Stimulated activated CD4-positive, alpha-beta T cell treated with anti-CD3 and anti-CD28 coated beads, Interleukin-4, amount 100 ng/mL, for 24 hours (primary cell): ENCODE data around the gene TAF1L.
"Not testable (repeated sequence)": the region's sequence is repeated elsewhere in the genome, so short reads cannot be mapped to it uniquely, and the experiment has no call there.

ENCODE experiments used
- DNase-seq: peaks from one replicate; pipeline ENCODE4 v3.0.0-alpha.2; 2020

Gene TAF1L, protein sequence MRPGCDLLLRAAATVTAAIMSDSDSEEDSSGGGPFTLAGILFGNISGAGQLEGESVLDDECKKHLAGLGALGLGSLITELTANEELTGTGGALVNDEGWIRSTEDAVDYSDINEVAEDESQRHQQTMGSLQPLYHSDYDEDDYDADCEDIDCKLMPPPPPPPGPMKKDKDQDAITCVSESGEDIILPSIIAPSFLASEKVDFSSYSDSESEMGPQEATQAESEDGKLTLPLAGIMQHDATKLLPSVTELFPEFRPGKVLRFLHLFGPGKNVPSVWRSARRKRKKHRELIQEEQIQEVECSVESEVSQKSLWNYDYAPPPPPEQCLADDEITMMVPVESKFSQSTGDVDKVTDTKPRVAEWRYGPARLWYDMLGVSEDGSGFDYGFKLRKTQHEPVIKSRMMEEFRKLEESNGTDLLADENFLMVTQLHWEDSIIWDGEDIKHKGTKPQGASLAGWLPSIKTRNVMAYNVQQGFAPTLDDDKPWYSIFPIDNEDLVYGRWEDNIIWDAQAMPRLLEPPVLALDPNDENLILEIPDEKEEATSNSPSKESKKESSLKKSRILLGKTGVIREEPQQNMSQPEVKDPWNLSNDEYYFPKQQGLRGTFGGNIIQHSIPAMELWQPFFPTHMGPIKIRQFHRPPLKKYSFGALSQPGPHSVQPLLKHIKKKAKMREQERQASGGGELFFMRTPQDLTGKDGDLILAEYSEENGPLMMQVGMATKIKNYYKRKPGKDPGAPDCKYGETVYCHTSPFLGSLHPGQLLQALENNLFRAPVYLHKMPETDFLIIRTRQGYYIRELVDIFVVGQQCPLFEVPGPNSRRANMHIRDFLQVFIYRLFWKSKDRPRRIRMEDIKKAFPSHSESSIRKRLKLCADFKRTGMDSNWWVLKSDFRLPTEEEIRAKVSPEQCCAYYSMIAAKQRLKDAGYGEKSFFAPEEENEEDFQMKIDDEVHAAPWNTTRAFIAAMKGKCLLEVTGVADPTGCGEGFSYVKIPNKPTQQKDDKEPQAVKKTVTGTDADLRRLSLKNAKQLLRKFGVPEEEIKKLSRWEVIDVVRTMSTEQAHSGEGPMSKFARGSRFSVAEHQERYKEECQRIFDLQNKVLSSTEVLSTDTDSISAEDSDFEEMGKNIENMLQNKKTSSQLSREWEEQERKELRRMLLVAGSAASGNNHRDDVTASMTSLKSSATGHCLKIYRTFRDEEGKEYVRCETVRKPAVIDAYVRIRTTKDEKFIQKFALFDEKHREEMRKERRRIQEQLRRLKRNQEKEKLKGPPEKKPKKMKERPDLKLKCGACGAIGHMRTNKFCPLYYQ (N-terminal part only)

GRCh38 chr9:32635362-32635761 lies at the start of gene TAF1L:
Gene TAF1L, minus strand, starts transcription at chr9:32635669. Its CDS starts 90 bp downstream, at chr9:32635579.
- no peak for DNase-seq

DNA sequence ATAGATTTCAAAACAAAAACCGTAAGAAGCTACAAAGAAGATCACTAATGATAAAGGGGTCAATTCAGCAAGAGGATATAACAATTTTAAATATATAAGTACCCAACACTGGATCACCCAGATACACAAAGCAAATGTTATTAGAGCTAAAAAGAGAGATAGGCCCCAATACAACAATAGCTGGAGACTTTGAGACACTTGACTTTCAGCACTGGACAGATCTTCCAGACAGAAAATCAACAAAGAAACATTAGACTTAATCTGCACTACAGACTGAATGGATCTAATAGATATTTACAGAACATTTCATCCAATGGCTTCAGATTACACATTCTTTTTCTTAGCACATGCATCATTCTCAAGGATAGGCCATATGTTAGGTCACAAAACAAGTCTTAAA lies 46.3 kb upstream of the TAF1L start:
- no peak for DNase-seq

DNA sequence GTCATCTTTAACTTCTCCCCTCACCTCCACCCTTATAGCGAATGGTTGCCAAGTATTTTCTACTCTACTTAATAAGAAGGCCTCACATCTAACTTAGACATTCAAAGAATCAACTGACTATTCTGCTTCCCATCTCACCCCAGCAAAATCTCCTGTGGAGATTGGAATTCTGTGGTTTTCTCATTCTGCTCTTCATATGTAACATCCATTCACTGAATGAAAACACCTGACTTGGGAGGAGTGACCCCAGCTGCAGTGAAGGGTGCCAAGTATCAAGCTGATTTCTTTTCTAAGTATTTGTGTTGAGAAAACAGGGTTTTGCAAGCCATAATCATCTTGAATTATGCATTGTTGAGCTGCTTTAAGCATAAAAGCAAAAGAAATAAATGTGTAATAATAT lies 42.5 kb upstream of the TAF1L start:
- no peak for DNase-seq

GRCh38 chr9:32672469-32672868 lies 37.0 kb upstream of the TAF1L start:
- DNase-seq = no peak

DNA sequence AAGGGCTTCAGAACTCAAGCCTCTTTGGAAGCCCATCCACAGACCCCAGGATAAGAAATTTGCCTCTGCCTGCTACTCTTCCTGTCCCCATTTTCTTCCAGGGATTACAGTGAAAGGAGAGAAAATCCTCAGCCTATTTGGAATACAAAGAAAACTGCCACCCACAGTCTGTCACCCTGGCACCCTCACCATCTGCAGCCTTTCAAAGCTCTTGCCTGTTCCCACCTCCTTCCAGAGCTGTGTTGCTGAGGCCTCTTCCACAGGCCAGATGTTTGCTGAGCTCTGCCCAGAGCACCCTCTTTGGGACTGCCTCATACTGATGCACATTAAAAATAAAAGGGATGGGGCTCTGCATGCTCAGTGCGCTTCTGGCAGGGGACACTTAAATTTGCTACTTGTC lies 35.9 kb upstream of the TAF1L start:
- DNase-seq = no peak

DNA sequence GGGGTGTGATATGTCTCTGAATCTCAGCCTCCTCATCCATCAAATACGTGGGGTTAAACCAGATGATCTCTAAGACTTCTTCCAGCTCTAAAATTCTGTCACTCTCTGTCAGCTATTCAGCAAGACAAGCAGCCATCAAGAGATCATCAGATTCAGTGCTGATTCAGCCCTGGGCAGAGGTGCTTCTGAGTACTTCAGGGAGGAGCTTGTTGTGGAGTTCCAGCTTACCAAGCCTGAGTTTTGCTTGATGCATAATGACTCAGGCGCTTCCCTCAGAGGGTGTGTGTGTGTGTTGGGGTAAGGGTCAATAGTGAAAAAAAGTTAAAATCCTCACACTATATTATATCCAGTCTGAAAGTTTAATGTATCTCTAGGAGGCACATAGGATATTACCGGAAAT lies 29.6 kb upstream of the TAF1L start:
- no peak for DNase-seq

DNA sequence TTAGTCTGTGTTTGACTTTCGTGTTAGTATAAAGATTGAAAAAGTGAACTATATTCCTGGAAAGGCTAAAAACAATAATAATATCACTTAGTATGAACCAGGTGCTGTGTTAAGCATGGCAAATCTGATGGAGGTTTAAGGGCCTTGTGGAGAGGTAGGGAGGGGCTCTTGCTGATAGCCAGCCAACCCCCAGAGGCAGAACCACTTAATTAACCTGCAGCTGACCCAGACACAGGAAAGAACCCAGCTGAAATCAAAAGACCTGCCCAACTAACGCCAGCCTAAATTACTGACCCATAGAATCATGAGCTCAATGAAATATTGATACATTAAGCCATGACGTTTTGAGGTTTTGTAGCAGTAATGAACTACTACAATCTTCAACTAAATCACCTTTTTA lies 28.3 kb upstream of the TAF1L start:
- no peak for DNase-seq

DNA sequence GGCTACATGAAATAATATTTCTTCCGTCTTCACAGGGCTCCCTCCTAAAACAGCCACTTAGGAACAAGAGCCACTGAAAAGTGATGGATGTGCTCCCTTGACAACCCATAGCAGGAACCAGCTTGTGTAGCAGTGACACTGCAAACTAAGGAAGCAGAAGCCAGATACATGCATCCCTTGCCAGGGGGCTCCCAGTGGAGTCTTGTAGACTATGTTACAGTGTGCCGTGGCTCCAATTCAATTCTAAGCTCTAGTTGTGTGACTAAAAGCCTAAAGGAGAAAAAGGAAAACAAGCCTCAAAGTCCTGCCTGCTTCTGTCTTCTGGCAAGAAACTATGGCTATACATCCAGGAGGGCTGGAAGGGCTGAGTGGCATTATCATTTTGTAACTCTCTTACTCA lies 12.2 kb upstream of the TAF1L start:
- DNase-seq = no peak

- no peak for DNase-seq
Measured at GRCh38 chr9:32644698-32645097, 9.2 kb upstream of the TAF1L start.

GRCh38 chr9:32633151-32633550 lies 2.3 kb downstream of the TAF1L start:
- not testable (repeated sequence) for DNase-seq

DNA sequence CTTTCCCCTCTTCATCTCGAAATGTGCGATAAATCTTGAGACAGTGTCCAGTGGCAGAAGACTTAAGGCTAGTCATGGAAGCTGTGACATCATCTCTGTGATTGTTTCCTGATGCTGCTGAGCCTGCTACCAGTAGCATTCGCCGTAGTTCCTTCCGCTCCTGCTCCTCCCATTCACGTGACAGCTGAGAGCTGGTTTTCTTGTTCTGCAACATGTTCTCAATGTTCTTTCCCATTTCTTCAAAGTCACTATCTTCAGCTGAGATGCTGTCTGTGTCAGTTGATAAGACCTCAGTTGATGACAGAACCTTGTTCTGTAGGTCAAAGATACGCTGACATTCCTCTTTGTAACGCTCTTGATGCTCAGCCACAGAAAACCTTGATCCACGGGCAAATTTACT lies 3.5 kb downstream of the TAF1L start:
- no peak for DNase-seq

- no peak for DNase-seq
Measured at GRCh38 chr9:32627394-32627954, 8.0 kb downstream of the TAF1L start.

GRCh38 chr9:32625320-32625719 lies 10.1 kb downstream of the TAF1L start:
- DNase-seq = no peak

- no peak for DNase-seq
Measured at GRCh38 chr9:32622948-32623347, 12.5 kb downstream of the TAF1L start.

DNA sequence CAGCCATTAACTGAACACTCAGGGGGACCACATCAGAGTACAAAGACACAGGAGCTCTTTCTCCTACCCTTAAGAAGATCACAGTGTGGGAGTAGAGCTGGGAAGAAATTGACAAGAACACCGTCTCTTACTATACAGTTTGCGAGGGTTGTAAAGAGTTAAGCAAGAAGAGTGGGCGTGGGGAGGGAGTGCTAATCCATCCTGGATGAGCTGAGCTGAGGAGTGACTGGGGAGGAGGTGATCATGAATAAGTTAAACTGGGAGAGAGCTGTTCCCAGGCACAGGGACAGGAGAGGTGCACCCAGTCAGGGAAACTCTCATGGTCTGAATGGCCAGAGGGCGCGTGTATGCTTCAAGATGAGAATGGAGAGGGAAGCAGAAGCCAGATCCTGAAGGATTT lies 17.2 kb downstream of the TAF1L start:
- DNase-seq = no peak

GRCh38 chr9:32606811-32607210 lies 28.7 kb downstream of the TAF1L start:
- no peak for DNase-seq

DNA sequence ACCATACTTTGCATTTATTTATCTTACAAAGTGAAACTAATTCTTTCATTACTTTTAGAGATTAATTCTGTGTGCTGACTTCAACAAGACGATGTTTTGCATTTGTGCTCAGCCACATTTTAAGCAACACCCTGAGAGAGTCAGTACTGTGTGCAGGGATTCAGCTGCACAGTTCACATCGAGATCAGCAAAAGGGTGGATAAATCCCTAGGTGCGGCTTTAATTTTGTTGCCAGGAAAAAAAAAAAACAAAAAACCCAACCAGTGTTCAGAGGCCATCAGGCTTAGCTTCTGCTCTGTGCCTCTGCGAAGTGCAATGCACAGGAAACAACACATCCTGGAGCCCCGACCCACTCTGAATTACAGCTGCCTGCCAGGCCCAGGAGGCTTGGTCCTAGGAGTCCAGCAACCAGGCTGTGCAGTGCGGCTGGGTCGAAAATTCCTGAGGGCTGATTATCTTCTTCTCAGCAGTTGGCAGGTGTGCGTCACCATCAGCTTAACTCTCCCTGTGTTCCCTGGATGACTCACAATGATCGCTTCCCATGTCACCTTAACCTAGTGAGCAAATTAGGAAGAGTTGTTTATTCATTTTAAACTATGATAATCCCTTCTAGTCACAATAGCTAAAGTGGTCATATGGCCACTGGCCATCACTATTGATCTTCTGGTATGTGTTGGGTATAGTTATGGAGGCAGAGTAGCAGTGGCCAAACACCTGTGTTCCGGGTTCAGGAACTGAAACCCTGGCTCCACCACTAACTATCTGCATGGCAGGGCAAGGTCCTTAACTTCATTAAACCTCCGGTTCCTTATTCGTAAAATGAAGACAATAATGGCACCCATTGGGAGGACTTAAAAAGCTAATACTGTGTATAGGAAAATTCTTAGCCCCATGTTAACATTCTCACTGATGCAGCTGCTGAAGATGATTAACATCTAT lies 31.3 kb downstream of the TAF1L start:
- no peak for DNase-seq

GRCh38 chr9:32599021-32599420 lies 36.4 kb downstream of the TAF1L start:
- DNase-seq = not testable (repeated sequence)

- no peak for DNase-seq
Measured at GRCh38 chr9:32596936-32597335, 38.5 kb downstream of the TAF1L start.

DNA sequence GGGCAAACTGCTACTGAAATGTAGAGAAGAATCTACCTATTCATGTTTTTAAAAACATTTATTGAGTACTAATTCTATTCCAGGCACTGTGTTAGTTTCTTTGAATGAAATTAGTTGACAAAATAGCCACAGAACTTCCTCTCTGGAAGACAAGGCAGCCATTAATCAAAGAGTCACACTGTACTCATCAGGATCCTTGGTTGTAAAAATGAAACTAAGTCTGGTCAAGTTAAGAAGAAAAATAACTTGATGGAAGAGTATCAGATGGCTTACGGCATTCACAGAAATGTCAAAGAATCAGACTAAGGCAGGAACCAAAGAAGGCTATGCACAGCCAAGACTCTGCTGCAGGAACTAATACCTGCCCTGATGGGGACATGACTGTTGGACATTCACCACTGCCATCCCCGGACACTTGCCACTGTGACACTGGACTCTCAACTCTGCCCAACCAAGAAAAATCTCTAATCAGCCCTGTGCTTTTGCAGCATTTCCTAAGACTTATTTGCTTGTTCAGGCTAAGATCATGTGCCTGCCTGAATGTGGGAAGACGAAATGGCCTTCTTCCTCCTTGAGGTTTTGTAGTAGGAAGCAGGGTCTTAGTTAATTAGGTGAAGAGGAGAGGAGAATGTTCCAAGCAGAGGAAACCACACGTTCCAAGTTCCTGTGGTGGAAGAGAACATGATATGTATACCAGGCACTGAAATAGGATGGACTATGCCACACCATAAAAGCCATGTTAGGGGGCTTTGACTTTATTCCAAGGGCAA lies 39.2 kb downstream of the TAF1L start:
- no peak for DNase-seq

- DNase-seq = no peak
Measured at GRCh38 chr9:32590898-32591297, 44.6 kb downstream of the TAF1L start.
